Measurements from ENCODE around the gene IL17RD. TPM values are rescaled to one million over a fixed set of nuclear protein-coding genes. Genes with fewer than 3 reads are reported as not detected.

IL17RD gene
- polyA plus RNA-seq, 1 of the 3 experiments (the other 2 are of a cell fraction), result 2.4 TPM

- no peak for TF ChIP-seq USF2 (IDR thresholded peaks at IDR 0.05; ENCODE audit: borderline replicate concordance, low read depth, low read length)
These were observed 26.9 kb upstream of the IL17RD start (continued) for GRCh38 chr3:57192028-57192427.

GRCh38 chr3:57184526-57184925 is 19.4 kb upstream of the IL17RD start:
- TF ChIP-seq CTCF (IDR thresholded peaks at IDR 0.05) (no peak), NFIC (IDR thresholded peaks at IDR 0.05; ENCODE audit: borderline replicate concordance) (no peak), SIN3A (IDR thresholded peaks at IDR 0.05; ENCODE audit: borderline replicate concordance, low read depth, low read length) (no peak), FOSL2 (IDR thresholded peaks at IDR 0.05; ENCODE audit: borderline replicate concordance, low read depth) (no peak), USF2 (IDR thresholded peaks at IDR 0.05; ENCODE audit: borderline replicate concordance, low read depth, low read length) (no peak), POLR2AphosphoS5 (IDR thresholded peaks at IDR 0.05; ENCODE audit: low read depth, low read length) (no peak), REST (IDR thresholded peaks at IDR 0.05; ENCODE audit: low read depth, low read length) (no peak), GABPA (IDR thresholded peaks at IDR 0.05; ENCODE audit: low read depth) (no peak), CHD2 (IDR thresholded peaks at IDR 0.05; ENCODE audit: low read length, partially characterized antibody) (no peak), PBX3 (IDR thresholded peaks at IDR 0.05) (no peak), IRF3 (IDR thresholded peaks at IDR 0.05; ENCODE audit: low read depth, low read length) (no peak), RAD21 (IDR thresholded peaks at IDR 0.05; ENCODE audit: low read length) (no peak)
- H3F3A ChIP-seq (replicated peaks; ENCODE audit: insufficient read depth), result peaks cover 5% of the 10 kb centered on the region
- no peaks in the 10 kb centered on the region for H4K20me1 ChIP-seq (ENCODE audit: insufficient read depth)
- no peak overlapping the region for H3K4me2 ChIP-seq
- 54% methylated on average over 6 of the region's 6 CpGs for WGBS (ENCODE audit: low lambda C conversion rate)
- no peak overlapping the region for H3K27ac ChIP-seq (ENCODE audit: low read depth in 2 of 2, low read length in 1 of 2)
- H3K4me1 ChIP-seq (ENCODE audit: control insufficient read depth in 1 of 2, insufficient read depth in 2 of 2, low read depth in 1 of 2, low read length in 1 of 2), result peaks cover 0 to 7% of the 10 kb centered on the region in 2 experiments; a peak in 2 of 4 replicates
- H3K9me2 ChIP-seq, result no peaks in the 10 kb centered on the region
- POLR2A ChIA-PET, result no interaction called here
- no peak overlapping the region for H3K4me3 ChIP-seq (ENCODE audit: low read depth in 2 of 2, low read length in 1 of 2)
- no peak overlapping the region for H2AFZ ChIP-seq (ENCODE audit: low read depth)
- no peaks in the 10 kb centered on the region for H3K36me3 ChIP-seq (replicated peaks in 1 of 2; ENCODE audit: control insufficient read depth in 1 of 2, insufficient read depth in 2 of 2, low read length in 1 of 2)
- H3K27me3 ChIP-seq (ENCODE audit: insufficient read depth), result no peaks in the 10 kb centered on the region
- CTCF ChIA-PET, result interaction anchor here (1.0 to 1.2 kb wide), 3 partner anchors 9 to 84 kb away, joined by 3 to 4 read pairs (median 4); no protein-coding TSS in a partner anchor
- H3K79me2 ChIP-seq (ENCODE audit: insufficient read depth), result no peaks in the 10 kb centered on the region
- no peaks in the 10 kb centered on the region for H3K9me3 ChIP-seq
- peak; percentile 36 for DNase-seq
- no peak overlapping the region for H3K9ac ChIP-seq

Measured in SK-N-SH (cell line).